ENCODE data around the gene ZNF778. TPM values are rescaled to one million over a fixed set of nuclear protein-coding genes. Genes with fewer than 3 reads are reported as not detected.

Gene ZNF778
- total and polyA plus RNA-seq, 2 of the 8 experiments (the other 6 are each of a cell fraction or from before 2014, with no cell fraction given) = 9.5 to 21.9 TPM

- TF ChIP-seq CREB1 (IDR thresholded peaks at IDR 0.05) = no peak
- TF ChIP-seq JUN (IDR thresholded peaks at IDR 0.05; ENCODE audit: low read depth, low read length) = no peak
- no peak; the same call in 1 of the 2 replicates for TF ChIP-seq PHF8 (conservative IDR thresholded peaks at IDR 0.05; ENCODE audit: low read depth, low read length)
- TF ChIP-seq, protein P1, sequence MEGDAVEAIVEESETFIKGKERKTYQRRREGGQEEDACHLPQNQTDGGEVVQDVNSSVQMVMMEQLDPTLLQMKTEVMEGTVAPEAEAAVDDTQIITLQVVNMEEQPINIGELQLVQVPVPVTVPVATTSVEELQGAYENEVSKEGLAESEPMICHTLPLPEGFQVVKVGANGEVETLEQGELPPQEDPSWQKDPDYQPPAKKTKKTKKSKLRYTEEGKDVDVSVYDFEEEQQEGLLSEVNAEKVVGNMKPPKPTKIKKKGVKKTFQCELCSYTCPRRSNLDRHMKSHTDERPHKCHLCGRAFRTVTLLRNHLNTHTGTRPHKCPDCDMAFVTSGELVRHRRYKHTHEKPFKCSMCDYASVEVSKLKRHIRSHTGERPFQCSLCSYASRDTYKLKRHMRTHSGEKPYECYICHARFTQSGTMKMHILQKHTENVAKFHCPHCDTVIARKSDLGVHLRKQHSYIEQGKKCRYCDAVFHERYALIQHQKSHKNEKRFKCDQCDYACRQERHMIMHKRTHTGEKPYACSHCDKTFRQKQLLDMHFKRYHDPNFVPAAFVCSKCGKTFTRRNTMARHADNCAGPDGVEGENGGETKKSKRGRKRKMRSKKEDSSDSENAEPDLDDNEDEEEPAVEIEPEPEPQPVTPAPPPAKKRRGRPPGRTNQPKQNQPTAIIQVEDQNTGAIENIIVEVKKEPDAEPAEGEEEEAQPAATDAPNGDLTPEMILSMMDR (IDR thresholded peaks at IDR 0.05; ENCODE audit: control extremely low read depth in 1 of 3, insufficient read depth in 1 of 3, low read depth in 1 of 3, low read length in 3 of 3) = no peak
- no peak for TF ChIP-seq TAF7 (optimal IDR thresholded peaks at IDR 0.05; ENCODE audit: borderline replicate concordance, low read depth, low read length)
- TF ChIP-seq SP4 (IDR thresholded peaks at IDR 0.05; ENCODE audit: low read length) = no peak
- TF ChIP-seq RFX5 (IDR thresholded peaks at IDR 0.05; ENCODE audit: borderline replicate concordance, low read depth, low read length) = no peak
- no peak for TF ChIP-seq KDM1A (IDR thresholded peaks at IDR 0.05; ENCODE audit: borderline replicate concordance, low read length)
Measured at GRCh38 chr16:89201439-89202377, 15.8 kb upstream of the ZNF778 start (continued).
